HCT116 (cell line): ENCODE measurements around the gene NUDT16. TPM values are rescaled to one million over a fixed set of nuclear protein-coding genes. Genes with fewer than 3 reads are reported as not detected.

Source experiments
- CTCF ChIP-seq, 3 experiments: fragments of 200-600 bp in 1 of 3; sonication (generic) in 1 of 3; IDR thresholded peaks in 2 of 3; conservative IDR thresholded peaks in 1 of 3; 2 replicates each; pipeline ENCODE4 v1.5.1; 2012 to 2017; ENCODE audit warnings: low read depth in 2 of 3, low read length in 2 of 3, antibody characterized with exemption in 1 of 3, borderline replicate concordance in 1 of 3, control low read depth in 1 of 3, mild to moderate bottlenecking in 1 of 3, mixed read lengths in 1 of 3, mixed run types in 1 of 3, moderate library complexity in 1 of 3; ENCODE audit not compliant: insufficient read depth in 1 of 3
- EZH2 ChIP-seq: fragments of 200-600 bp; sonication (generic); IDR thresholded peaks from 2 replicates; pipeline ENCODE4 v1.6.1; 2017; ENCODE audit warnings: antibody characterized with exemption, mixed run types
- POLR2AphosphoS5 ChIP-seq: IDR thresholded peaks from 2 replicates; pipeline ENCODE4 v1.6.1; 2011; ENCODE audit warnings: mild to moderate bottlenecking, low read depth, low read length, moderate library complexity
- RAD21 ChIP-seq: IDR thresholded peaks from 2 replicates; pipeline ENCODE4 v1.6.1; 2012; ENCODE audit warnings: low read depth, mild to moderate bottlenecking
- REST ChIP-seq: IDR thresholded peaks from 2 replicates; pipeline ENCODE4 v1.6.1; 2012; ENCODE audit warnings: low read depth
- SP1 ChIP-seq: IDR thresholded peaks from 2 replicates; pipeline ENCODE4 v1.6.1; 2012; ENCODE audit warnings: low read depth
- TCF7L2 ChIP-seq: IDR thresholded peaks from 2 replicates; pipeline ENCODE4 v1.7.0; 2011; ENCODE audit warnings: borderline replicate concordance, inconsistent platforms; ENCODE audit not compliant: insufficient read depth, insufficient read length; ENCODE audit errors: extremely low read depth
- ZFX ChIP-seq: fragments of 450-650 bp; IDR thresholded peaks from 2 replicates; pipeline ENCODE4 v1.6.1; 2017
- ZNF274 ChIP-seq: fragments of 200-500 bp; sonication (Bioruptor generic); IDR thresholded peaks from 2 replicates; pipeline ENCODE4 v1.6.1; 2014; ENCODE audit warnings: mild to moderate bottlenecking, low read depth, low read length, inconsistent platforms
- total RNA-seq: library from RNA; stranded (reverse); gene quantifications from one replicate; pipeline ENCODE4 v1.2.1, GENCODE V29; 2021; ENCODE audit not compliant: unreplicated experiment

The NUDT16 gene
- total RNA-seq, 1 experiment from 2014 or later, result 9.7 TPM

GRCh38 chr3:131386429-131387165 is 5.0 kb downstream of the NUDT16 start (continued):
- TF ChIP-seq CTCF (IDR thresholded peaks at IDR 0.05 in 2 of 3, conservative IDR thresholded peaks at IDR 0.05 in 1 of 3; ENCODE audit: borderline replicate concordance in 1 of 3, insufficient read depth in 1 of 3, low read depth in 2 of 3, low read length in 2 of 3), result no peak
- no peak for TF ChIP-seq ZFX
- TF ChIP-seq POLR2AphosphoS5, result no peak
- no peak for TF ChIP-seq EZH2
- TF ChIP-seq RAD21, result no peak
- TF ChIP-seq TCF7L2, result no peak
- TF ChIP-seq REST, result no peak
- TF ChIP-seq SP1, result no peak
- no peak for TF ChIP-seq ZNF274
